ENCODE data around the gene GRID1. TPM values are rescaled to one million over a fixed set of nuclear protein-coding genes. Genes with fewer than 3 reads are reported as not detected.

GRID1 gene
- 0.06 TPM in 1 of 2 replicates, not detected in the other for total RNA-seq

DNA sequence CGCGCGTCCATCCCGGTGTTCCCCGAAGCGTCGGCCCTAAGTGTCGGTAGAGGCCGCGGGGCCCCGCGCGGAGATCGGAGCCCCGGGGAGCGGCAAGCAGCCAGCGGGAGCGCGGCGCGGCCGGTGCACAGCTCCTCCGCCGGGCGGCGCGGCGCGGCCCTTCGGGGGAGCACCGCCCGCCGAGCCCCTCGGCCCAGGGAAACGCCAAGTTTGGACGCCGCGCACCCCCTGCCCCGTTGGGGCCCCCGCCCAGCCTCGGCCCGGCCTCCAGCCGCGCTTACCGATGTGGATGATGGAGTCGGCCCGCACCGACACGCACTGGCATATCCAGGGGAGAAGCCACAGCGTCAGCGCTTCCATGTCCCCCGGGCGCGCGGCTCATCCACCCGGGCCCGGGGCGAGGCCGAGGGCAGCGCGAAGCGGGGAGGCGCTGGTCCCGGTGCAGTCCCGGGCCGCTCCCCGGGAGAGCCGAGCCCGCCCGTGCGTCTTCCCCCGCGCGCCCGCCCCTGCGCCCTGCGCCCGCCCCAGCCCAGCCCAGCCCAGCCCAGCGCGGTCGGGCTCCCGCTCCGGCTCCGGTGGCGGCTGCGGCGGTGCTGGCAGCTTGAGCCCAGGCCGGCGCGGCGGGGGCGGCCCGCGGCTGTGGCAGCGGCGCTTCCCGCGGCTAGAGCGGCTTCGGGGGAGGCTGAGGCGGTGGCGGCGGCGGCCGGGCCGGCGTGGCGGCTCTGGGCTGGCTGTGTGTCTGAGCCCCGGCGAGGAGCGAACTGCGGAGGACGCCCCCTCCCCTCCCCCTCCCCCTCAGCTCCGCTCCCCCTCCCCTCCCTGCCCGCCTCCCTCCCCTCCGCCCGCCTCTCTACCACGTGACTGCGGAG is at the start of gene GRID1:
Gene GRID1 (minus strand): TSS at position 763 of the 869 bp plus-strand sequence.

Other genes starting within 250 kb of the GRID1 start
- 35.8 and 64.5 TPM in 2 replicates for gene WAPL, start 155.0 kb upstream of the GRID1 start, total RNA-seq